NCI-H226 (cell line): ENCODE results near the gene TCF4.

Experiments
- DNase-seq: peaks from one replicate; pipeline ENCODE4 v3.0.0-alpha.2; 2015

The TCF4 gene

GRCh38 chr18:55541571-55541970 lies 46.4 kb downstream of the TCF4 start:
- DNase-seq, result no peak

- DNase-seq, result no peak
Observed at GRCh38 chr18:55539240-55539639, 48.8 kb downstream of the TCF4 start.

- DNase-seq, result no peak
Observed at GRCh38 chr18:55534996-55535395, 53.0 kb downstream of the TCF4 start.

GRCh38 chr18:55534547-55534946 lies 53.4 kb downstream of the TCF4 start:
- no peak for DNase-seq

GRCh38 chr18:55530166-55530565 lies 57.8 kb downstream of the TCF4 start:
- DNase-seq, result no peak

GRCh38 chr18:55529581-55529980 lies 58.4 kb downstream of the TCF4 start:
- no peak for DNase-seq

DNA sequence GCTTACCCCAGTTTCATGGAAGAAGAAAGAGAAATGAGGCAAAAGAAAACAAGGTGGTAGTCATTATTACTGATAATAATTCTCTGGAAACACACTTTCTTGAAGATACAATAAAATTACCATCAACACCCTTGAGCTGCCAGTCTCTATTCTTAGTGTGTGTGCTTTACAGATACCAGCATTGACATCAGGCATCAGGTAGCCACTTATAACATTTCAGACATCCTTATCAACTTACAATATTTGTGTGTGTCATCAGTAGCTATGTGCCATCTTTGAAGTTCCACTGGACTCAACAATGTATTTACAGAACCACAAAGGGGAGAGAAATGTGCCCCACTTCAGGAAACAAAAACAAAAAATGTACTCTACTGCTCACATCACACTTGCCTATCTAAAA lies 62.1 kb downstream of the TCF4 start:
- no peak for DNase-seq

GRCh38 chr18:55524353-55525073 lies 63.5 kb downstream of the TCF4 start:
- no peak for DNase-seq

DNA sequence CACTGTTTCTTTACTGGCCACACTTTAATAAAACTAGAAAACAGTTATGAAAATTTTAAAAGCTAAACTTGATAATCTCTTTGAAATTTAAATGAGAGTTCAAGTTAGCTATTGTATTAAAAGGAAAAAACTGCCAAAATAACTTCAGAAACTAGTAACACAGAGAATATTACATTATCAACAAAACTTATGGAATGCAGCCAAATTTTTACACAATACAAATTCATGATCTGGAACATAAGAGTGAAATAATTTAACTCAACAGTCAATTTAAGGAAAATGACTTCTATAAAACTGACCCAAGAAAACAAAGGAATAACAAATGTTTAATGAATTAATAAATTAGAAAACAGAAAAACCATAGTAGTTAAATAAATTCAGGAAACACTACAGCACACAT lies 65.0 kb downstream of the TCF4 start:
- no peak for DNase-seq

DNA sequence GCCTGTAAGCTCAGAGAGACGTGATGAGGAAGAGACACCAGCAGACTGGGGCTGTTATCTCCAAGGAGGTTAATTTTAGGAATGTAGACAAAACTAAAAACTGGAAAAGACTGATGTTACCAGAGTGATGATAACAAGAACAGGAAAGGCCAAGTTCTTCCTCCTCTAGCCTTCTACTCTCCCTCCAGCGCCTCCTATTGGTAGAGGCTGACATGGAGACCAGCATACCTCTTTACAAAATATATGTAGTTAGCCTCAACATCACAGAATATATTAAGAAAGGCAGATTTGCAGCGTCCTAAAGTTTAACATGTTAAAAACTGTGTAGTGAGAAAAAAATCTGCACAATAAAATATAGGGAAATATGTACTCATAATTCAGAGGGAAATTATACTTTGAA lies 66.0 kb downstream of the TCF4 start:
- DNase-seq, result no peak

DNA sequence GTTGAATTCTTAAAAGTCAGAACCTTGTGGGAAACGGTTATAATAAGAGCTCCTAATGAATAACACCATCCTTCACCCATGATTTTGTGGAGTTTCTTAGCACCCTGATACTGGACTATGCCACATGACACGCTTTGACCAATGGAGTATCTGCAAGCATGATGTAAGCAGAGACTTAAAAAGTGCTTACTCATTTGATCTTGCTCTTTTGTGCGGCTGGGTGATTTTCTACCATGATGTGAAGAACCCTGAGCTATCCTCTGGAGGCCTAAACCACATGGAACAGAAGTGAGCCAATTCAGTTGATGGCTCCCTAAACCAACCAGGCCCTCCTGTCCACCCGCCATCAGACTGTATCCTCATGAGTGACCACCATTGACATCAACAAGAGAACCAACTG lies 70.9 kb downstream of the TCF4 start:
- no peak for DNase-seq

DNA sequence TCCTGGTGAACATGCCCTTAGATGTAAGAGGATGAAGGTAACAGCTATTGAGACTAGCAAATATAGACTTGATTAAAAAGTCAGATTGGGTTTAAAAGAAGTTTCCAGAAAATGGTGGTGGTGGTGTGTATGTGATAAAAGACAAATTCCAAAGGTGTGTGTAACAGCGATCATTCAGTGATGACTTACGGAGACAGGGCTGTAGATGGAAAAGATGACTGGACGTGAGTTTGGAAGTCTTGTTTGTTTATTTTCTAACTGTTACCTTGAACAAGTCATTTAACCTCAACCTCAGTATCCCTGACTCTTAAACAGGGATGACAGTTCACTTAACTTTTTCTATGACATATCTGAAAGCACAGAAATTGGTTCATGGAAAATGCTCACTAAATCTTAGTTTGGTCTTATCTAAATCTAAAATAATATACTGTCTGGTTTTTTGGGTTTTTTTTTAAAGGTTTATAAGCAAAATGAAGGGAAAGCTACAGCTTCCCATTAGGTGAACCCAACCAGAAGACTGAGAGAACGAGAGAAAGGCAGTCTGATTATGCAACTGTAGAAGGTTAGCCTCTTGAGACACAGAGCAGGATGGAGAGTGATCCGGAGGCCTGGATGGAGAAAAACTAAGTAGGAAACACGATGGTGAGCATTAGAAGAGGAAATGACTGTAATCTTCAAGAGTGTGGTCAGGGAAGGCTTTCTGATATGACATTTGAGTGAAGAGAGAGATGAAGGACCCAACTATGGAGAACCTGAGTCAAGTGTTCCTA lies 71.9 kb downstream of the TCF4 start:
- DNase-seq, result no peak

GRCh38 chr18:55515214-55515613 lies 72.8 kb downstream of the TCF4 start:
- DNase-seq, result no peak

DNA sequence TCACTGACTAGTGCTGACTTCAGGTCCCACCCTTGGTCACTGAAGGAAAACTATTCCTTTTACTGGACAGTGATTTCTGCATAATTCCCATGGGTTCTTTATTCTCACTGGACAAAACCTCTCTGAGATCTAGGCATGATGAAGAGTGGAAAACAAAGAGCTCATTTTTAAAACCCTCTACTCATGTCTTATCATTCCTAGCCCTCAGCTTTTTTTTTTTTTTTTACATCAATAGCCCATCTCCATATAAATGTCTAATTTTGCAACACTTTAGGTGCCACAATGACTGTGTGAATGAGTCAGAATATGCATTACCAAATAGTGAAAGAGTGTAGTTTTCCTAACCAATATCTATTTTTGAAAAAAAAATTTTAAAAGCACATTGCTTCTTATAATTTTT lies 74.8 kb downstream of the TCF4 start:
- DNase-seq, result no peak

GRCh38 chr18:55511277-55511676 lies 76.7 kb downstream of the TCF4 start:
- DNase-seq, result no peak

DNA sequence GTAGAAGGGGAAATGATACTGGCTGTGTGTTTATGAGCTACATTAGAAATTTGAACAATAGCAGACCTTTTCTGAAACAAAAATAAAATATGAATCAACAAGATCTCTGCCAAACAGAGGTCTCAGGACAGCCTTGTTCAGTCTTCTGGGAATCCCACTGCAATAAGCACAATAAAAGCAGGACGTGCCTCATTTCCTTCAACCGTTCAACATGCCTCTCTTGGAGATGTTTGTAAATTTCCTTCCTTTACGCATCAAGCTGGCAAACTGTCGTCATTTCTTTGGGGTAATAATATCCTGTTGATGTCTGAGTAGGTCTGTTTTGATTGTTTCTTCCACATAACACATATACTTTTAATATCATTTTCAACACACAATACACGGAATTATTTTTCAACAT lies 77.2 kb downstream of the TCF4 start:
- DNase-seq, result no peak

DNA sequence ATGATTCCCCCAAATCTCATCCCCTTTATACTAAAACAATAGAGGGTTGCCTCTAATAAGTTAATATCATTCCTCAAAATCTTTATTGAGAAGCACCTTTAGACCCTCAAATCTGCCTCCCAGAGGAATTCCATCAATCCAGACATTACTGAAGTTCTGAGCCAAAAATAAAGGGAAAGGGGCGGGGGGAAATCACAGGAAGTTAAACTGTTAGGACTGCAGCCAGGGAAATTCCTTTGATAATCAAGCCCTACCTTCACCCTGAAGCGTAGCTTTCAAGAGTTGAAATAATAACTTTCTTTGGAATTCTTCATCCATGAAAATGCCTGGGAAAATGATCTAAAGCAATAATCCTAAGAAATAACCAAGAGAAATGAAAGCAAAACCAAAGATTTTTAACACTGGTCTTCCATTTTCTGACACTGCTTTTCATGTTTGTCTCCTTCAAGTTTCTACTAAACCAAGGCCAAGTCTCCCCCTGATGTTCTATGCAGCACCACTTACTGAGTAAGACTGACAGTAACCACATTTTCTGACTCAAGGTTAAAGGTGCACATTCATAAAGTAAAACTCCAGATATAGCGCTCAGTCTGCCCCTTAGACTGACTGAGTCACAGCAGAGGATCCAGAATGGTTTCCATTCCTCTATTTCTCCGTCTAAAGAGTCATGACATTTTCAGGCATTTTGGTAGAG lies 78.2 kb downstream of the TCF4 start:
- peak; percentile 64 for DNase-seq

- no peak for DNase-seq
Observed at GRCh38 chr18:55508651-55509050, 79.3 kb downstream of the TCF4 start.

DNA sequence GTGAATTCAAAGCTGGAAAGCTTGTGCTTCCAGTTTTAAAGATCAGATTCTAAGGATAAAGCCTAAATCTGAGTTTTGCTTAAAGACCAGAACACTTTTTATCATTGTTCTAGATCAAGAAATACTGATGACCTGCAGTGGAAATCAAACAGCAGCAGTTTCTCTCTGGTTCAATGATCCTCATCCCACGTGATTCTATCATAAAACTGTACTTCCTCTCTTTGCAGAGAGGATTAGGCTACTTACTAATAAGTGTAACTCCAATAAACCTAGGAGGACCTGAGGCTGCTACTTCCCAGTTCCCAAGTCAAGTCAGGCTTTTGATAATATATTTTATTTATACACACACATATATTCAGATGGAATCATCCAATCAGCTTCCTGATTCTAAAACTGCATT lies 81.9 kb downstream of the TCF4 start:
- DNase-seq, result no peak

DNA sequence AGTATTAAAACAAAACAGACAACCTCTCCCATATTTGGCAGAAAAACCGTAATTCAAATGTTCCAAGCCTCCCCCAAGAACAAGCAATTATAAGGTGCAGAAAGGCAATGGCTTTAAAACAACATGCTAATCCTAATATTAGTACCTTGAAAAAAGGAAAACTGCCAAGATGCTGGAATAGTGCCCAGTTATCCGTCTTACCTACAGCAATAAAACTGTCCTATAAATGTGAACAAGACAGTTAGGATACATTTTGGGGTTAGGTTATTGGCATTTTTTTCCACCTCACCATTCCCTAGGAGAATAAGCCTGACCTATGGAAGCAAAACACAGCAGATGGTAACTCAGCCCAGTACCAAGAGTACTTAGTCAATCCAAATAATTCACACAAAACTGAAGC lies 83.2 kb downstream of the TCF4 start:
- DNase-seq, result no peak

DNA sequence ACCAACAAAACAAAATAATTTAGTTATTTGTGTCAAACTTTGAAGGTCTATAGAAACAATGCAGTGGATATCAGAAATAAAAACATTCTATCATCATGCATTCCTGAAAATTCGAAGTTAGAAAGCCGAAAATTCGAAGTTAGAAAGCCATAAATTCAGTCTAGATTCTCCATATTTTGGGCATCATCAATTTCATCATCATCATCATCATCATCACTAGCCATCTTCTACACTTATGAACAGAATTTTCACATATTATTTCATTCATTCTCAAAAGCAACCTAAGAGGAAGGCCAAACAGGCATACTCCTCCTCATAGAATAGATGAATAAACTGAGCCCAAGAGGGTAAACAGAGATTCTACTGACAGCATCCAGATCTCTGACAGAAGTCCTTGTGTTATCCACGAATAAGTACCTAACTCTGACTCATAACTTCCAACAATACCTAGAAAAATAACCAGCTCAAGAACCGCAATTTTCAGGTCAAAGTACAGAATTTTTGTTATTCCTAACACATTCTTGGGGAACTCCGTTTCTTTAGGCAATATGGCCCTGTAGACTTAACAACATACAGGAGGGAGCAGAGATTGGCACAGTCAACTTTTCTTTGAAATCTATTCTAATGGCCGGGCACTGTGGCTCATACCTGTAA lies 84.7 kb downstream of the TCF4 start:
- DNase-seq, result no peak

GRCh38 chr18:55501982-55502710 lies 85.8 kb downstream of the TCF4 start:
- no peak for DNase-seq

DNA sequence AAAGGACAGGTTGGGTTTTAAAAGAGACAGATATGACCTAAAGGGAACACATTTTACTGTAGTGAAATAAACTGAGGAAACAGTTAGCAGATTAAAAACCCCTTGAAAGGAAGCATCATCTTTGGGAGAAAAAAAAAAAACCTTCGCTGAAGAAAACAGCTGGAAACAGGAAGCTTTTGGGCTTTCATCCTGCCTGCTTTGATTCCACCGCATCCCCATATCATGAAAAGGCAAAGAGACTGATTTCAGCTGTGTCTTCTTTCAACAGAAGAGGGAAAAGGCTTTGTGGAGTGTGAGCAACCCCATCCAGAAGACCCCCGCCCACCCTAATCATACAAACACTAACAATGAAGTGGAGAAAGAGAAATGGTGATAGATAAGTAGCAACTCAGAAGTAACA lies 86.4 kb downstream of the TCF4 start:
- no peak for DNase-seq
